Peyer's patch (tissue), 4 donors: ENCODE measurements around the gene ATP9A. TPM values are rescaled to one million over a fixed set of nuclear protein-coding genes. Genes with fewer than 3 reads are reported as not detected.
"Not testable (repeated sequence)": the region's sequence is repeated elsewhere in the genome, so short reads cannot be mapped to it uniquely, and the experiment has no call there.

Source experiments
- DNase-seq, 3 donors: peaks; one replicate each; pipeline ENCODE4 v3.0.0-alpha.2; 2017 to 2019
- H3K27ac ChIP-seq, 4 donors: fragments of 200-600 bp; sonication (generic); one replicate each; pipeline ENCODE4 v1.5.1; 2016 to 2019
- H3K27me3 ChIP-seq, 2 donors: fragments of 200-600 bp; sonication (generic); one replicate each; pipeline ENCODE4 v1.5.1; 2019
- H3K36me3 ChIP-seq, 3 donors: fragments of 200-600 bp; sonication (generic); one replicate each; pipeline ENCODE4 v1.5.1; 2016 to 2019
- H3K4me1 ChIP-seq, 4 donors: fragments of 200-600 bp; sonication (generic); one replicate each; pipeline ENCODE4 v1.5.1; 2016 to 2019
- H3K4me3 ChIP-seq, 4 donors: fragments of 200-600 bp; sonication (generic); 1 replicate in 3 of 4; 2 replicates in 1 of 4; pipeline ENCODE4 v1.5.1; 2016 to 2019; ENCODE audit warnings: mild to moderate bottlenecking in 1 of 4
- H3K9me3 ChIP-seq, 4 donors: fragments of 200-600 bp; sonication (generic); one replicate each; pipeline ENCODE4 v1.5.1; 2016 to 2019; ENCODE audit warnings: mild to moderate bottlenecking in 1 of 4
- CTCF ChIP-seq, 6 experiments: fragments of 450-650 bp in 4 of 6; fragments of 200-600 bp in 2 of 6; sonication (generic) in 1 of 6; IDR thresholded peaks; one replicate each; pipeline ENCODE4 v1.5.1; 2017 to 2019; ENCODE audit warnings: antibody characterized with exemption in 6 of 6, mild to moderate bottlenecking in 3 of 6, moderate library complexity in 1 of 6
- POLR2A ChIP-seq, 2 donors: fragments of 450-650 bp; IDR thresholded peaks; one replicate each; pipeline ENCODE4 v1.5.1; 2017; ENCODE audit warnings: antibody characterized with exemption in 2 of 2, mild to moderate bottlenecking in 2 of 2, moderate library complexity in 2 of 2
- total RNA-seq, 4 donors: library from RNA; depleted of rRNA; stranded (reverse); fragments of >200 nt; gene quantifications; one replicate each; pipeline ENCODE4 v1.1.0, GENCODE V29; 2016

Gene ATP9A
- total RNA-seq, 4 donors from 2014 or later, result 27.2 to 73.1 (median 48.7) TPM

DNA sequence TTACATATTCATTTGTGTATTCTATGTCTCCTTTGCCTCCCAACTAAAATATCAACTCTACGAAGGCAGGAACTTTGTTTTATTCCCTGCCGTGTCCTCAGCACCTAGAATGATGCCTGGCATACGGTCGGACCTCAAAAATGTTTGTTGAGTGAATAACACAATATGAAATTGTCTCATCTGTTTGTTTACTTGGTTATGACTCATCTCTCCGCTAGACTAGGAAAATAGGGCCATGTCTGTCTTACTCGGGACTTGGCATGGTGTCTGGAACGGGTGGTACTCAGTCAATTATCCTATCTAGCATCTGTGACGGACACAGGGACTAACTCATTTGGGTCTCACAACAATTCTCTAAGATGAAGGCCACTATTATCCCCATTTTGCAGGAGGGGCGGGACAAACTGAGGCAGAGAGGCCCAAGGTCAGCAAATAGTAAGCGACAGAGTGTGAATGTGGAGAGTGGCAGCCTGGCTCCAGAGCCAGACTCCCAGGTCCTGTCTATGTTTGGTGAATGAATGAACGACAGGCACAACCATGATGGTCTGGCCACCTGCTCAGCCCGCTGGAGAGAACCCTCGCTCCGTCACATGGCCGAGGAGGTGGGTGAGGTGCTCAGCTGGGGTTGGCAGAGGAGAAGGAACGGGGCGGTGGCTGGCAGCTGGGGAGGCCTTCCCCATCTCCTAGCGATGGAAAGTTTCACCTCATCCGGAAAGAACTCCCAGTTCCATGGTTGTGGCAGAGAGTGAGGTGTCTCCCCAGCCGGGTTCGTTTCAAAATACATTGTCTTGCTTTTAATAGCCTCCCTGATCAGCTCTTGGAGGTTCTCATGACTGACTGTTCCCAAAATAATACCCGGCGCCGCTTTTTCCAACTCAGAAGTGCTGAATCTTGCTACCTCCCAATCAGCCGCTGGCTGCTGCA is 198.1 kb downstream of the ATP9A start:
- DNase-seq, result no peak
- peaks cover 0 to 9% (median 0%) of the 10 kb centered on the region in 4 donors for H3K4me1 ChIP-seq
- H3K27ac ChIP-seq, result peak overlapping the region in 2 of 4 donors; percentile 9 to 46
- H3K36me3 ChIP-seq, result no peaks in the 10 kb centered on the region
- no peak overlapping the region for H3K4me3 ChIP-seq
- no peak for TF ChIP-seq CTCF (IDR thresholded peaks at IDR 0.05)
- TF ChIP-seq POLR2A (IDR thresholded peaks at IDR 0.05), result no peak
- no peaks in the 10 kb centered on the region for H3K27me3 ChIP-seq
- no peaks in the 10 kb centered on the region for H3K9me3 ChIP-seq

GRCh38 chr20:51568533-51568932 is 199.7 kb downstream of the ATP9A start:
- H3K9me3 ChIP-seq, H3K27ac ChIP-seq, H3K27me3 ChIP-seq, H3K4me3 ChIP-seq, H3K36me3 ChIP-seq, DNase-seq: not testable (repeated sequence)
- peaks cover 0 to 13% (median 0%) of the 10 kb centered on the region in 4 donors for H3K4me1 ChIP-seq

DNA sequence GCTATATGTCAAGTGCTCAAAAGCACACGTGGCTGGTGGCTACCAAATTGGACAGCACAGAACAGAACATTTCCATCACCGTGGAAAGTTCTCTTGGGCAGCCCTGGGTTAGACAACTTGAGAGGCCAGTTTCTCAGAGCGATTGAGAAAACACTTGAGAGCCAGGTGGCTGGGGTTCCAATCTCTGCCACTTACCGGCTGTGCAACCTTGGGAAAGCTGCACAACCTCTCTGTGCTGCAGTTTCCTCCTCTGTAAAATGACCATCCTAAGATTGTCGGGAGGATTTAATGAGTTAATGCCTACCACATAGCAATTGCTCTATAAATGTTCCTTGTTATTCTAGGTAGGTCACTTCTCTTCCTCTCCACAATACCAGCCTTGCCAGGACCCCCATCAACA is 200.6 kb downstream of the ATP9A start:
- DNase-seq, result no peak
- H3K27me3 ChIP-seq, result no peaks in the 10 kb centered on the region
- H3K36me3 ChIP-seq, result no peaks in the 10 kb centered on the region
- H3K4me3 ChIP-seq, result no peak overlapping the region
- H3K4me1 ChIP-seq, result peaks cover 0 to 22% (median 0%) of the 10 kb centered on the region in 4 donors
- TF ChIP-seq CTCF (IDR thresholded peaks at IDR 0.05) (no peak), POLR2A (IDR thresholded peaks at IDR 0.05) (no peak)
- H3K27ac ChIP-seq, result no peak overlapping the region
- no peaks in the 10 kb centered on the region for H3K9me3 ChIP-seq

- H3K36me3 ChIP-seq, result no peaks in the 10 kb centered on the region
- TF ChIP-seq CTCF (IDR thresholded peaks at IDR 0.05) (no peak), POLR2A (IDR thresholded peaks at IDR 0.05) (no peak)
Measured at GRCh38 chr20:51566594-51566993, 201.6 kb downstream of the ATP9A start.

GRCh38 chr20:51565298-51566144 is 202.7 kb downstream of the ATP9A start:
- Histone ChIP-seq H3K27me3 (no peaks in the 10 kb centered on the region), H3K36me3 (no peaks in the 10 kb centered on the region), H3K4me3 (no peak overlapping the region), H3K27ac (peak overlapping the region in 2 of 4 donors; percentile 25 to 52), H3K9me3 (no peaks in the 10 kb centered on the region), H3K4me1 (peaks cover 0 to 39% (median 7%) of the 10 kb centered on the region in 4 donors)
- TF ChIP-seq CTCF (IDR thresholded peaks at IDR 0.05) (no peak), POLR2A (IDR thresholded peaks at IDR 0.05) (no peak)
- no peak for DNase-seq

More at GRCh38 chr20:51566594-51566993, 201.6 kb downstream of the ATP9A start:
- peaks cover 0 to 33% (median 7%) of the 10 kb centered on the region in 4 donors for H3K4me1 ChIP-seq
- DNase-seq, result no peak
- no peaks in the 10 kb centered on the region for H3K9me3 ChIP-seq
- no peak overlapping the region for H3K4me3 ChIP-seq
- no peak overlapping the region for H3K27ac ChIP-seq
- H3K27me3 ChIP-seq, result no peaks in the 10 kb centered on the region
